ENCODE results near the gene C17orf78.

Gene C17orf78

DNA sequence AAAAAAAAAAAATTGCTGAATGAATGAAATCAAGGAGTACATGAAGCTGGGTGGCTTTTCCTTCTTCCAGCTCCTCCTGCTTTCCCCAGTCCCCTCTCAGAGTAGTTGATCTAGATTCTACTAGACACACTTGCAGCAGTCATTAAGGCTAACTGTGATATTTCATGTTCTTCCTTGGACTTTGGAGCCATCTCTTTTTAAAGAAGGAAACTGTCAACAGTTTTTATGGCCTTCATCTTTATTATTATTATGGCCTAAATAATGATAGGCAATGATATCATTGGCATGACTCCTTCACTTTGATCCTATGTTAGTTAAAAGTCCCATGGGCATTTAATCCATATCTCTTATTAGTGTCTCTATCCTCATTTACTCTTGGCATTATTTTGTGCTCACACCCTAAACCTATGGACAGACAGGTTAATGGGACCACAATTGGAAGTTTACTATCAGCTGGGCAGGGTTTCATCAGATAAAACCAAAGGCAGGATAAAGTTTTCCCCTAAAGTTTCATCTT, 9.7 kb downstream of the C17orf78 start:
- H3K4me2 ChIP-seq (ENCODE audit: low read length): no peak overlapping the region
- H3K27me3 ChIP-seq (ENCODE audit: control insufficient read depth, low read length): no peaks in the 10 kb centered on the region
- H3K9me3 ChIP-seq (ENCODE audit: control insufficient read depth, insufficient read depth, low read length): no peaks in the 10 kb centered on the region
- peaks cover 3% of the 10 kb centered on the region; the same call in 1 of the 2 replicates for H3K4me1 ChIP-seq (ENCODE audit: control insufficient read depth, low read length)
- no peaks in the 10 kb centered on the region for H4K20me1 ChIP-seq (ENCODE audit: control insufficient read depth, insufficient read depth, low read depth, low read length)
- H3K4me3 ChIP-seq (ENCODE audit: low read length): no peak overlapping the region
- no peaks in the 10 kb centered on the region for H3F3A ChIP-seq (ENCODE audit: control insufficient read depth, insufficient read depth)
- no peak overlapping the region for H3K27ac ChIP-seq (ENCODE audit: low read depth, low read length)
- TF ChIP-seq, protein P1, sequence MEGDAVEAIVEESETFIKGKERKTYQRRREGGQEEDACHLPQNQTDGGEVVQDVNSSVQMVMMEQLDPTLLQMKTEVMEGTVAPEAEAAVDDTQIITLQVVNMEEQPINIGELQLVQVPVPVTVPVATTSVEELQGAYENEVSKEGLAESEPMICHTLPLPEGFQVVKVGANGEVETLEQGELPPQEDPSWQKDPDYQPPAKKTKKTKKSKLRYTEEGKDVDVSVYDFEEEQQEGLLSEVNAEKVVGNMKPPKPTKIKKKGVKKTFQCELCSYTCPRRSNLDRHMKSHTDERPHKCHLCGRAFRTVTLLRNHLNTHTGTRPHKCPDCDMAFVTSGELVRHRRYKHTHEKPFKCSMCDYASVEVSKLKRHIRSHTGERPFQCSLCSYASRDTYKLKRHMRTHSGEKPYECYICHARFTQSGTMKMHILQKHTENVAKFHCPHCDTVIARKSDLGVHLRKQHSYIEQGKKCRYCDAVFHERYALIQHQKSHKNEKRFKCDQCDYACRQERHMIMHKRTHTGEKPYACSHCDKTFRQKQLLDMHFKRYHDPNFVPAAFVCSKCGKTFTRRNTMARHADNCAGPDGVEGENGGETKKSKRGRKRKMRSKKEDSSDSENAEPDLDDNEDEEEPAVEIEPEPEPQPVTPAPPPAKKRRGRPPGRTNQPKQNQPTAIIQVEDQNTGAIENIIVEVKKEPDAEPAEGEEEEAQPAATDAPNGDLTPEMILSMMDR (IDR thresholded peaks at IDR 0.05; ENCODE audit: low read depth, low read length, poor library complexity, severe bottlenecking): no peak
- TF ChIP-seq EZH2phosphoT487 (IDR thresholded peaks at IDR 0.05; ENCODE audit: borderline replicate concordance, low read length): no peak
- H3K79me2 ChIP-seq (ENCODE audit: control insufficient read depth, low read length): no peaks in the 10 kb centered on the region
- H3K9me2 ChIP-seq (replicated peaks; ENCODE audit: control insufficient read depth, low read length): no peaks in the 10 kb centered on the region
- H3K36me3 ChIP-seq (ENCODE audit: control insufficient read depth, low read length): no peaks in the 10 kb centered on the region

GRCh38 chr17:37386462-37386861, 10.7 kb downstream of the C17orf78 start:
- Histone ChIP-seq H3K36me3 (ENCODE audit: control insufficient read depth, low read length) (no peaks in the 10 kb centered on the region), H3K79me2 (ENCODE audit: control insufficient read depth, low read length) (no peaks in the 10 kb centered on the region), H3K4me2 (ENCODE audit: low read length) (no peak overlapping the region), H3K27me3 (ENCODE audit: control insufficient read depth, low read length) (no peaks in the 10 kb centered on the region), H3K9me2 (replicated peaks; ENCODE audit: control insufficient read depth, low read length) (no peaks in the 10 kb centered on the region), H4K20me1 (ENCODE audit: control insufficient read depth, insufficient read depth, low read depth, low read length) (no peaks in the 10 kb centered on the region), H3K4me3 (ENCODE audit: low read length) (no peak overlapping the region), H3K27ac (ENCODE audit: low read depth, low read length) (no peak overlapping the region), H3K4me1 (ENCODE audit: control insufficient read depth, low read length) (peaks cover 3% of the 10 kb centered on the region; the same call in 1 of the 2 replicates), H3K9me3 (ENCODE audit: control insufficient read depth, insufficient read depth, low read length) (no peaks in the 10 kb centered on the region), H3F3A (ENCODE audit: control insufficient read depth, insufficient read depth) (no peaks in the 10 kb centered on the region)
- TF ChIP-seq, protein P1 (IDR thresholded peaks at IDR 0.05; ENCODE audit: low read depth, low read length, poor library complexity, severe bottlenecking): no peak
- TF ChIP-seq EZH2phosphoT487 (IDR thresholded peaks at IDR 0.05; ENCODE audit: borderline replicate concordance, low read length): no peak

DNA sequence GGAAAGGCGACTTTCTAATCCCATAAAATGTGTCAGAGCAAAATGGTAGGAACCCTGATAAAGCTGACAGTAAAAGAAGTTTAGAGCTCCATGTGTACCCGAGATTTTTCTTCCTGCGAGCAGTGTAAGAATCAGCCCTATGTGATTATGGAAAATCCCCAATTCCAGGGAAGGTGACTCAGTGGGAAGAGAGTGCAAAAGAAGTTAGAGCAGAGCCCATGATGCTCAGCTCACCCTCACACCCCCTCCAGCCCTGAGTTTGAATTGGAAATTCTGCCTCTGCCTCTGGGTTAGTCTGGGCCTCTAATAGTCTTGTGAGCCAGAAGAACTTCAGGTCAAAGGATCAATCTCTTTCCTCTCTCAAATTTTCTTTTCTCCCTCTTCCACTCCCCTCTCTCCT, 12.5 kb downstream of the C17orf78 start:
- no peak overlapping the region for H3K4me2 ChIP-seq (ENCODE audit: low read length)
- no peaks in the 10 kb centered on the region for H3F3A ChIP-seq (ENCODE audit: control insufficient read depth, insufficient read depth)
- H3K9me3 ChIP-seq (ENCODE audit: control insufficient read depth, insufficient read depth, low read length): no peaks in the 10 kb centered on the region
- no peaks in the 10 kb centered on the region for H3K36me3 ChIP-seq (ENCODE audit: control insufficient read depth, low read length)
- no peaks in the 10 kb centered on the region; the same call in 1 of the 2 replicates for H4K20me1 ChIP-seq (ENCODE audit: control insufficient read depth, insufficient read depth, low read depth, low read length)
- no peak for TF ChIP-seq EZH2phosphoT487 (IDR thresholded peaks at IDR 0.05; ENCODE audit: borderline replicate concordance, low read length)
- TF ChIP-seq, protein P1 (IDR thresholded peaks at IDR 0.05; ENCODE audit: low read depth, low read length, poor library complexity, severe bottlenecking): no peak
- H3K4me1 ChIP-seq (ENCODE audit: control insufficient read depth, low read length): peaks cover 3% of the 10 kb centered on the region; the same call in 1 of the 2 replicates
- H3K27ac ChIP-seq (ENCODE audit: low read depth, low read length): no peak overlapping the region
- H3K27me3 ChIP-seq (ENCODE audit: control insufficient read depth, low read length): no peaks in the 10 kb centered on the region
- no peak overlapping the region for H3K4me3 ChIP-seq (ENCODE audit: low read length)
- no peaks in the 10 kb centered on the region for H3K79me2 ChIP-seq (ENCODE audit: control insufficient read depth, low read length)
- no peaks in the 10 kb centered on the region for H3K9me2 ChIP-seq (replicated peaks; ENCODE audit: control insufficient read depth, low read length)
